HEK293T (cell line): ENCODE data around the gene TMPRSS3.

Source experiments
- CTCF ChIA-PET: fragments of 350-600 bp; formaldehyde crosslinking; extraction: SDS; loops from one replicate; lab custom pipeline; 2021; ENCODE audit warnings: antibody characterized with exemption, inconsistent platforms; lab: Yijun Ruan, JAX
- POLR2A ChIA-PET: fragments of 350-600 bp; formaldehyde crosslinking; extraction: SDS; loops from one replicate; lab custom pipeline; 2020; ENCODE audit warnings: antibody characterized with exemption, inconsistent platforms; lab: Yijun Ruan, JAX
- DNase-seq: peaks from one replicate; pipeline ENCODE4 v3.0.0; 2012; ENCODE audit warnings: mixed read lengths; ENCODE audit errors: extremely low spot score
- ARNT ChIP-seq: fragments of 450-650 bp; IDR thresholded peaks from 2 replicates; pipeline ENCODE4 v1.6.1; 2017; ENCODE audit warnings: mild to moderate bottlenecking
- BHLHE40 ChIP-seq: fragments of 450-650 bp; IDR thresholded peaks from 2 replicates; pipeline ENCODE4 v1.6.1; 2016; ENCODE audit warnings: mild to moderate bottlenecking, moderate library complexity, borderline replicate concordance
- CTBP1 ChIP-seq: fragments of 450-650 bp; IDR thresholded peaks from 2 replicates; pipeline ENCODE4 v1.6.1; 2016; ENCODE audit warnings: borderline replicate concordance
- ELF4 ChIP-seq: fragments of 450-650 bp; IDR thresholded peaks from 2 replicates; pipeline ENCODE4 v1.6.1; 2017; ENCODE audit warnings: antibody characterized with exemption
- FOXA1 ChIP-seq: fragments of 450-650 bp; IDR thresholded peaks from 2 replicates; pipeline ENCODE4 v1.6.1; 2016; ENCODE audit warnings: mild to moderate bottlenecking
- FOXK2 ChIP-seq: fragments of 450-650 bp; IDR thresholded peaks from 2 replicates; pipeline ENCODE4 v1.6.1; 2016; ENCODE audit warnings: mild to moderate bottlenecking
- FOXM1 ChIP-seq: fragments of 450-650 bp; IDR thresholded peaks from 2 replicates; pipeline ENCODE4 v1.6.1; 2017; ENCODE audit warnings: mild to moderate bottlenecking, borderline replicate concordance
- HDGF ChIP-seq: fragments of 450-650 bp; IDR thresholded peaks from 2 replicates; pipeline ENCODE4 v1.6.1; 2017; ENCODE audit warnings: antibody characterized with exemption, borderline replicate concordance
- L3MBTL2 ChIP-seq: fragments of 450-650 bp; conservative IDR thresholded peaks from 2 replicates; pipeline ENCODE4 v1.6.1; 2016; ENCODE audit warnings: mild to moderate bottlenecking
- LEF1 ChIP-seq: fragments of 450-650 bp; IDR thresholded peaks from 2 replicates; pipeline ENCODE4 v1.6.1; 2017; ENCODE audit warnings: mild to moderate bottlenecking, borderline replicate concordance
- NFRKB ChIP-seq: fragments of 450-650 bp; IDR thresholded peaks from 2 replicates; pipeline ENCODE4 v1.6.1; 2016; ENCODE audit warnings: mild to moderate bottlenecking, moderate library complexity
- PKNOX1 ChIP-seq: fragments of 450-650 bp; IDR thresholded peaks from 2 replicates; pipeline ENCODE4 v1.6.1; 2016
- SP1 ChIP-seq: fragments of 450-650 bp; IDR thresholded peaks from 2 replicates; pipeline ENCODE4 v1.6.1; 2017
- SUZ12 ChIP-seq: fragments of 450-650 bp; IDR thresholded peaks from 2 replicates; pipeline ENCODE4 v1.6.1; 2016; ENCODE audit warnings: mild to moderate bottlenecking
- TARDBP ChIP-seq: fragments of 450-650 bp; IDR thresholded peaks from 2 replicates; pipeline ENCODE4 v1.6.1; 2016
- ZNF384 ChIP-seq: fragments of 450-650 bp; IDR thresholded peaks from 2 replicates; pipeline ENCODE4 v1.6.1; 2016

TMPRSS3 gene

GRCh38 chr21:42434884-42435283, 39.0 kb upstream of the TMPRSS3 start:
- ChIA-PET POLR2A (no interaction called here), CTCF (no interaction called here)
- TF ChIP-seq PKNOX1 (no peak), ELF4 (no peak), FOXA1 (no peak), L3MBTL2 (no peak), HDGF (no peak), LEF1 (no peak), SUZ12 (no peak), ARNT (no peak), FOXK2 (no peak), ZNF384 (no peak)
- no peak for DNase-seq

GRCh38 chr21:42433946-42434551, 38.2 kb upstream of the TMPRSS3 start:
- CTCF ChIA-PET, result no interaction called here
- TF ChIP-seq LEF1 (no peak), NFRKB (no peak), PKNOX1 (no peak), SP1 (no peak), L3MBTL2 (no peak), SUZ12 (no peak), TARDBP (no peak), FOXA1 (no peak), HDGF (no peak), BHLHE40 (no peak), ARNT (no peak), FOXK2 (no peak), ZNF384 (no peak), ELF4 (no peak), FOXM1 (no peak), CTBP1 (no peak)
- POLR2A ChIA-PET, result no interaction called here
- DNase-seq, result no peak

GRCh38 chr21:42432695-42433094, 36.8 kb upstream of the TMPRSS3 start:
- POLR2A ChIA-PET, result no interaction called here

GRCh38 chr21:42431196-42431595, 35.3 kb upstream of the TMPRSS3 start:
- CTCF ChIA-PET, result no interaction called here

More at GRCh38 chr21:42432695-42433094, 36.8 kb upstream of the TMPRSS3 start:
- TF ChIP-seq FOXK2, result no peak
- TF ChIP-seq CTBP1, result no peak
- no peak for TF ChIP-seq TARDBP
- no peak for TF ChIP-seq FOXM1
- no peak for TF ChIP-seq ELF4
- TF ChIP-seq SP1, result no peak
- TF ChIP-seq ARNT, result no peak
- no peak for TF ChIP-seq BHLHE40
- no peak for TF ChIP-seq L3MBTL2
- no peak for TF ChIP-seq SUZ12
- TF ChIP-seq LEF1, result no peak
- no peak for TF ChIP-seq FOXA1
- no peak for TF ChIP-seq ZNF384
- TF ChIP-seq NFRKB, result no peak
- no peak for TF ChIP-seq PKNOX1
- TF ChIP-seq HDGF, result no peak
- CTCF ChIA-PET, result no interaction called here
- no peak for DNase-seq

GRCh38 chr21:42430521-42430920, 34.7 kb upstream of the TMPRSS3 start:
- TF ChIP-seq PKNOX1 (no peak), FOXK2 (no peak), SP1 (no peak), FOXA1 (no peak), ELF4 (no peak), L3MBTL2 (no peak), HDGF (no peak), TARDBP (no peak), ARNT (no peak), LEF1 (no peak), SUZ12 (no peak), BHLHE40 (no peak), FOXM1 (no peak), NFRKB (no peak), CTBP1 (no peak), ZNF384 (no peak)
- ChIA-PET POLR2A (no interaction called here), CTCF (no interaction called here)
- DNase-seq, result no peak

More at GRCh38 chr21:42431196-42431595, 35.3 kb upstream of the TMPRSS3 start:
- TF ChIP-seq PKNOX1 (no peak), FOXK2 (no peak), L3MBTL2 (no peak)
- no peak for DNase-seq
- POLR2A ChIA-PET, result no interaction called here
